Ecto neural progenitor cell (in vitro differentiated cells): ENCODE measurements around the gene CFAP61.

ENCODE experiments used
- DNase-seq: peaks from one replicate; pipeline ENCODE4 v3.0.0-alpha.2; 2018; ENCODE audit warnings: low spot score

CFAP61 gene

DNA sequence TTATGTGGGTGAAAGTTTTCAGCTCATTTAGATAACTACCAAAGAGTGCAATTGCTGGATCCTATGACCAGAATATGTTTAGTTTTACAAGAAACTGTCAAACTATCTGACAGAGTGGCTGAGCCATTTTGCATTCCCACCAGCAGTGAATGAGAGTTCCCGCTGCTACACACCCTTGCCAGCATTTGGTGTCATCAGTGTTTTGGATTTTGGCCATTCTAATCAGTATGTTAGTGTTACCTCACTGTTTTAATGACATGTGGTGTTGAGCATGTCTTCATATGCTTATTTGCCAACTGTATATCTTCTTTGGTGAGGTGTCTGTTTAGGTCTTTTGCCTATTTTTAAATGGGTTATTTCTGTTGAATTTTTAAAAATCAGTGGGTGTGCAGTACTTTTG lies 120.9 kb downstream of the CFAP61 start:
- DNase-seq = no peak

DNA sequence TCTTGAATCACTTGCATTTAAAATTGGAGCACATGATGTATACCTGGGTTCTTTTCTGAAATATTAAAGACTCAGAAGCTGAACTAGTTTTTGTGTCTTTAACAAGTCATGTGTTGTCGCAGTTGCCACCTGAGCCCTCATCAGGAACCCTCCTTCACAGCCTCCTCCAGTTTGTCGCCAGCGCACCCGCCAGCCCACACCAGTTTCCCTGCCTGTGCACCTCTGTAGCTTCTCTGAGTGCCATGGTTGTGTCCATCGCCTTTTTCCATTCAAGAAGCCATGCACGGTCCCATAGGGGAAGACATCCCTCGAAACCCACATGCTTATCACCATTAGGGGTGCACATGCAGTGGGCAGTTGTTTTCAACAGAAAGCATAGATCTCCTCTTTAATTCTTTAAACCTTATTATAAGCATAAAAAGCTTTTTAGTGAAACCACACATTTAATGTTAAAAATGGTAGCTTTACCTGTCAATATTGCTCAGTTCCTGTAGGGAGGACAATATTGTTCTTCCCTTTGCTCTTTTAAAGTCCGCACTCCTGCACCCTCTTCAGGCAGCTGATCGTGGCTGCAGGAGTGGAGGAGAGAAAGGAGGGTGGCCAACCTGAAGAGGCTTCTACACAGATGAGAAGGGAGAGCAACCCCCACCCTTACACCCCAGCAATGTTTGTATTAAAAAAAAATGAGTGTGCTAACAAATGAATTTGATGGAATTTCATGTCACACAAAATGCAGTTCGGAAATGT lies 121.9 kb downstream of the CFAP61 start:
- no peak for DNase-seq

DNA sequence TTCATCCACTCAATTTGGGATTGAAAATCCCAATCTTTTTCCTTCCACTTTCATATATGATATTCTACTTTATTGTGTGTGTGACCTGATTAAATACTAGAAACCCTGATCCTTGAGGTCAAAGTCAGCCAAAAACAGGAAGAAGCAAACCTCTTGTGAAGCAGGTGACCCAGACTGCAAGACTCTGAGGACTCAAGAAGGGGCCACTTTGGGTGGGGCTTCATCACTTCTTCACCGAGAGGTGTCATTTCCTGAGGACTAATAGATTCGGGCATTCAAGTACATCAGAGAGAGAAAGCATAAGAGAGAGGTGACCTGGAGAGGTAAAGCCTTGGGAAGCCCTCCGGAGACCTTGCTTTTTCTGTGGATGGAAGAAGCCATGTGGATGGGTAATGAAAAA lies 129.0 kb downstream of the CFAP61 start:
- DNase-seq = no peak

DNA sequence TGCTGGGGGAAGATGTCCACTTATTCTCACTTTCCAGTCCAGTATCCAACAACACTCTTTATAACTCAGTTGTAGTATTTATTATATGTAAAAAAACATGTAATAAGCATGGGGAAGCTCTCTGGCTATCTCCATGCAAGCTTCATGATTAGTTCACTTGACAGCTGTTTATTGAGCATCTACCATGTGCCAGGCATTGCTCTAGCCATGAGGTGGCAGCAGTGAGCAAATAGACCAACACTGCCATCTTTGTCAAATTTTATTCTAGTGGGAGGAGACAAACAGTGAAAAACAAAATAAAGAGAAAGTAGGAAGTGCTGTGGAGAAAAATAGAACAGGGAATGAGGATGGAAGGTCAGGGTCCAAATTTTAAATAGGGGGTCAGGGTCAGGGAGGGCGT lies 131.8 kb downstream of the CFAP61 start:
- no peak for DNase-seq

DNA sequence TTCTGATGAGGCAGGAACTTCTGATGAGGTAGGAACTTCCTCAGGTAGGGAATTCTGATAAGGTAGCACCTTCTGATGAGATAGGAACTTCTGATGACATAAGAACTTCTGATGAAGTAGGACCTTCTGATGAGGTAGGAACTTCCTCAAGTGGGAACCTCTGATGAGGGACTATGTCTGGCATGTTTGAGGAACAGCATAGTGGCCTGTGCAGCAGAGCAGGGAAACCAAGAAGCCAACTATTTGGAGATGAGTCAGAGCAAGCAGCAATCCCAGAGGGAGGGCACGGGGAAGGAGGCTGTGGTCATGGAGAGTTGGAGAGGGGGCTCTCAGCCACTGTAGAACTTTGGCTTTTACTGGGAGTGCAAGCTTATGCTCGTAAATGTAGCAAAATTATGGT lies 132.4 kb downstream of the CFAP61 start:
- DNase-seq = no peak

DNA sequence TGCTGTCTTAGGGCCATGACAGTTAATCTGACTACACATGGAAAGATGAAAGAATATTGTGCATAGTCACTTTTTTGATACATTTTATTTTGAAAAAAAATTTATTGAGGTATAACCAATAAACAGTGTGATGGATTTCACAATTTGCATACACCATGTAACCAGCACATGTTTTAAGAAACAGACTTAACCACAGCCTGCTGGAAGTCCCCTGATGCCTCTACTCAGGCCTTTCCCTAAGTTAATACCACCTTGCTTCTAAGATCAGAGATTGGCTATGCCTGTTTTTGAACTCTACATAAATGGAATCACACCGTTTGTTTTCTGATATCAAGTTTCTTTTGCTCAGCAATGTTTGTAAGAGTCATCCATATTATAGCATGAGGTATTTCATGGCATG lies 136.3 kb downstream of the CFAP61 start:
- no peak for DNase-seq

DNA sequence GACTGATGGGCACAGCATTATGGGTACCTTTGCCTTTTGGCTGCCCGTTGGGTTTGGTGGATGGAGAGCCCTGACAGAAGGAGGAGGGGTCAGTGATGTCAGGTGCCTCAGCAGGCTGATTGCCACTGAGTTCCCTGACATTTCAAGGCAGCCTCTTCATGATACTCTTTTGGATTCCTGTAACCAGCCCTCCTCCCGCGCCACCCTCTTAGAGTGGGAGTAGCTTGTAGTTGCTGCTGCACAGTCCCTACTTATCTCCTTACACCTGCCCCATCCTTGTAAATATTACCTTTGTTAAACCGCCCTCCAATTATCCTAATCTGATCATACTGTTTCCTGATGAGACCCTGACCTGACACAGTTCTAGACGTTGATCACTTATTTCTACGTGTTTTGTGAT lies 140.0 kb downstream of the CFAP61 start:
- DNase-seq = no peak

DNA sequence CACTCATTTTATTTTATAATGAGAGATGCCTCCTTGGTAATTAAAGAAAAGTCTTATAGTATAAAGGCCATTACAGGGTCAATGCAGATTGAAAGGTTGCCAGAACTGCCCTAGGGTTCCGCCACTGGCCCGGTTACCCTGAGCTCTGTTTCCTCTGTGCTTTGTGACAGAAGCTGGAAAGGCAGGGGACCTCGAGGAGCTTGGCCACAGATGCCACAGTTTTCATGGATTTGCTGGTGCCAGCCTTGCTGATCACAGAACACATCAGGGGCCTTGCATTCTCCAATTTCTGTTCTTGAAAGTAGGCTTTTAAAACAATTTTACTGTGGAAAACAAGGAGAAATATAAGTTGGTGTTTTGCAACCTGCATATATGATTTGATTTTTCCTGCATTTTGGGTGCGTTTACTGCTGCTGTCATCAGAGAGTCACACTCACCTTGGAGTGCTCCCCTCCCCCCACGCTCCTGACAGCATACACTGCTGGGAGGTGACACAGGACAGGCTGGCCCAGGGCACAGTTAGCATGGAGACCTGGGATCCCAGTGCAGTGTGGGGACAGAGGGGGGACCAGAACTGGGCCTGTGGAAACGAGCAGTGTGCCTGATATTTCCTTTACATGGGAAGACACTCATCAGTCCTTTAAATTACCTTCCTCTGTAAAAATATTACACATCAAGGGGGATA lies 142.8 kb downstream of the CFAP61 start:
- DNase-seq = no peak

DNA sequence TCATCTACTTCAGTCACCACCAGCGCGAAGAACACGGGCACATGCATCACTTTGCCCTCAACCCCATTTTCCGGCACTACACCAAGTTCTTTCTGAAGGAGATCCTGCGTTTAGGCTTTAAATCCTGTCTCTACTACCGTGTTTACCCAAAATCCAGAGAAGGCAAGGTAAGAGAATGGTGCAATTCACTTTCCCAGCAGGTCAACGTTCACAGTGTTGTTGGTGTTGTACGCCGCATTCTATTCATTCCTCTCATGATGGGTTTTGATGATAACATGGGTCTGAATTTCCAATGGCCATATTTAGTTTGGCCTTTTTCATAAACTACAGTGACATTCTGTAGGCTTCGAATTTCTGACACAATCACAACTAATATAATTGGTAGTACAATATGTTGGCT lies 144.3 kb downstream of the CFAP61 start:
- DNase-seq = no peak

DNA sequence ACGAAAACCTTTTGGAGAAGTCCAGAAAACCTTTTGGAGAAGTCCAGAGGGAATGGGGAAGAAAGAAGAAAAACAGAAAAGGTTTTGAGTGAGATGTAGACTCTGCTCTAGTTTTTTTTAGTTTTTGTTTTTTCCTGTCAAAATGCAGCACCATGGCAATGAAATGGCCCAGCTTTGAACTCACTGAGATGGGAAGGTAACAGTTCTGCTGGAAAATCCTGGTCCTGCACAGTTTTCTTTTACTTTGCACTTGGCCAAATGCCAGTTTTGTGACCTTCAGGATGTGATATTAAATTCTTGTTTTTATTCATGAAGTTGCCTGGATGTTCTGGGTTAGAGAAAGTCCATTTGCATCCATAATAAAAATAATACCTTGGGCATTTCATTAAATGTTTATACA lies 145.7 kb downstream of the CFAP61 start:
- no peak for DNase-seq

DNA sequence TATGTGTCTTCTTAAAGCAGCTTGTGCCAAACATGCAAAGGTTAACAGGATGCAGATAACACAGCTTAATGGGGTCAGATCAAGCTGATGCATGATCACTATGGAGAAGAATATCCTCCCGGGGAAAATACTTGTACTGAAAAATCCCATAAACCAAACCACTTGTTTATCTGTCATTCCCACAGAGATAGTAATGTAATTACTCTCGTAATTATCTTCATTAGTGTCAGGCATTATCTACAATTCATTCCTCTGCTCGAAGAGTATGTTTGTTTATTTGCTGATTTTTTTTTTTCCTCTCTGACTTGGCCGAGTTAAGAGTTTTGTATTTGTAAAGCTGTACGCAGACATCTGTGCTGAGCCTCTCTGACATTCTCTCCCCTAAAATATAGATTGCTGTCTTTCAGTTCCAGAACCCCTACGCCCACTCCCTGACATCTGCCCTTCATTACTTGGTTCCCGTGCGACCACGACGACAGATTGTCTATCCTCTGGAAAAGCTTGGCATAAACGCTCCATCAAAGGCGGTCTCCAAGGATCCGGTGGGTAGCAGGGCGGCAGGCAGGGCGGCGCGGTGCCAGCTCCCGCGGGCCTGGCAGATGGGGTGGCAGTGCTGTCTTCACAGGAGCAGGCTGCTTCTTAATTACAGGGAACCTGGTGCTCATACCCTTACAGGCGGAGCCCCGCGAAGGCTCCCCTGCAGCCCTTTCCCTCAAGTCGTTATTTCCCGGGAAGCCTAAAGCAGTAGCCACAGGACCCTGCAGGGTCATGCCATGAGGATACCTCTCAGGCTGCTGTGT lies 147.2 kb downstream of the CFAP61 start:
- DNase-seq = no peak

DNA sequence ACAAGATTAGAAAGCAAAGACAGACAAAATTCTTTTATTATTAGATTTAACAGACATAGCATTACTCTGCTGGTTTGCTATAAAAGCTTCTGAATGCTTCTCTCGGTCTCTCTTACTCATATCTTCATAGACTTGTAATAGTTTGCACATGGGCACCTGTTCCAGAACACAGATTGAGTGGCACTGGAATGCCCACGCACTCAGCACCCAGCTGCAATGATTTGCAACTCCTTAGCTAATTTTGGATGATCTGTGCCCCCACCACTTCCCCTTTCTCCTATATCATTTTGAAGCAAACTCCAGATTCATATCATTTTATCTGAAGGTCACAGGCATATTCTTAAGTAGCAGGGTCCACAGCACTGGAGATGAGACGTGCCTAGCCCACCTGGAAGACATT lies 148.8 kb downstream of the CFAP61 start:
- no peak for DNase-seq

DNA sequence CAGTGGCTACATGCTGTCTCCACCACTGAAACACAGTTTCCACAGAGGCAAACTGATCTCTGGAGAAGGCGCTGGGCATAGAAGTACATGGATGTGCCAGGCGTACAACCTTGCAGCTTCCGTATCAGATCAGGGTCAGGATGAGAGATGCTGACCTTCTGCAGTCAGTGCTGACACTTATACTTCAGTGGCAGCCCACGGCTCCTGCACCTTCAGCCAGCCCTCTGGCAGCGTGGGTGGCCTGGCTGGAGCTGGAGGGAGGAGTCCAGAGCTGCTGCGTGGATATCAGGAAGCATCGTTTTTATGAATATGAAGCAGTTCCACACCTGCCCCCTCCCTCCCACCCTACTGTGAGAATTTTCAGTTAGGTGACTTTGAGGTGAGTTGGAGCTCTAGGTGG lies 149.3 kb downstream of the CFAP61 start:
- no peak for DNase-seq

DNA sequence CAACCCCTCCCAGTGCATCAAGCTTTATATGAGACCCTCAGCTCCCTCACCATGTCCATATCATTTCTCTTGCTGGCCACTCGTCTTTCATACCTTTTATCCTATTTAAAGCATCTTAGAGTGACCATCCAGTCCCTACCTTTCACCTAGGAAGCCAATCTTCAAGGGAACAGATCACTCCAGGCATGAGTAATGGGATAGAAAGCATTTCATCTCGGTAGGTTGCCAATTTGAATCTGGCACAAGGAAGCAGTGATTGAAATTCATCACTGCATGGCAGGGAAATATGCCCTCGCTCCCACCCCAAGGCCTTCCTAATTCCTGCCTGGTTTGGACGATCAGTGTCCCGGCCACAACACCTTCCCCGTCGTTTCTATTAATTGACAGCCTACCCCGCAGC lies 150.4 kb downstream of the CFAP61 start:
- no peak for DNase-seq

DNA sequence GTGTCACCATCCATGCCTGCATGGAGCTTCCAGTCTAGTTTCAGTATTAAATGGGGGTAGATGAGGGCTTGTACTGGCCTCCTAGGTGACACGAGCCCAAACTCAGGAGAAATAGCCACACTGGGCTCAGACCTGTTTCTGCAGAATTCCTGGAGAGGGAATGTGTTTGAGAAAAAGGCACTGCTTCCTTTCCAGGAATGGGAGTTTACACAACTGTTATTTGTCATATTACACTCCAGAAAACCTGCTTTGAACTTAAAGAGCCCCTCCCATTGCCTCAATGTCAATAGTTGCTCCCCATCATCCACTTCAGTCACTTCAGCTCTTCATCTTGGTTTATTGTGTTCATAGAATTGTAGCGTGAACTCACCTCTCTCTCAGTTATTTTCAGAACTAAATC lies 151.5 kb downstream of the CFAP61 start:
- no peak for DNase-seq

DNA sequence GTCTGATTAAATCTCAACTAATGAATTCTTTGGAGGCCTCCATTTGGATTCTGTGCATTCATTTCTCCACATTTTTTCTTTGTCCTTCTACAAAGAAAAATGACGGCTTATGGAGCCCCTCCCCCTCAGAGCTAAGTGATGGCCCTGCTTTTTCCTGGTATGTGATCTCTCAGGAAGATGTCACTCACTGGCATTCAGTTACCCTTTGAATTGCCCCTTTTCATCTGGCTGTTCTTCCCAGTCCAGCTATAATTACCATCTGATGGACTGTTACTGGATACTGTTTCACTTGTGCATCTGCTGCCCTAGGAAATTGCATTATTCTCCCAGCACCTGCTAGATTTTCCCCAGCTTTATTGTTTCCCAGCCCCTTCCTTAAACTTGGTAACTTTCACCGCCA lies 151.9 kb downstream of the CFAP61 start:
- DNase-seq = no peak

DNA sequence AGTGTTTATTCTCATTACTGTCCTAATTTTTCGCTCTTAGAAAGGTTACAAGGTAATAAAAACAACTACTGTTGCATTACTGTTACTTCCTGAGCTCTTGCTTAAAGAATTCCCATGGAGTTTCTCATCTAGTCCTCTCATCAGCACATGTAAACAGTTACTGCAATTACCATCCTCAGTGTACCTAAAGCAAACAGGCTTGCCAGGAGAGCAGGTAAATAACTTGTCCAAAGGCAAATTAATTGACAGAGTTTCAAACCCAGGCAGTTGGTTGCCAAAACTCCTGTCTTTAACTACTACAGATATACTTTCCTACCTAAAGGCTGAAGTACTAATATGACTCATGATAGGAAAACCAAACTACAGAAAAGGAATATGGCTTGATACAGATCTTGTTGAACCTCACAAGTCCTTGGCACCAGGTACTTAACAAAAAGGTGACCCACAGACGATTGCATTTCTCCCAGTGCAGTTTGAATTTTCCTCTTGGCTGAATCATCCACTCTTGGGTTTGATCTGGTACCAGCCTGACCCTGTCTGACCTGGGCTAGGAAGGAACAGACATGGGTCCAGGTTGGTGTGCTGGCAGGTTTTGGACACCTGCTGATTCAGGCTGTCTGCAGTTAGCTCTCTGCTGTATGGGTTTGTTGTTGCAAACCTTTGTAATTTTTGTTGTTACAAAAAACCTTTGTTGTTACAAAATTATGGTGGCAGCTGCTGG lies 153.0 kb downstream of the CFAP61 start:
- no peak for DNase-seq

DNA sequence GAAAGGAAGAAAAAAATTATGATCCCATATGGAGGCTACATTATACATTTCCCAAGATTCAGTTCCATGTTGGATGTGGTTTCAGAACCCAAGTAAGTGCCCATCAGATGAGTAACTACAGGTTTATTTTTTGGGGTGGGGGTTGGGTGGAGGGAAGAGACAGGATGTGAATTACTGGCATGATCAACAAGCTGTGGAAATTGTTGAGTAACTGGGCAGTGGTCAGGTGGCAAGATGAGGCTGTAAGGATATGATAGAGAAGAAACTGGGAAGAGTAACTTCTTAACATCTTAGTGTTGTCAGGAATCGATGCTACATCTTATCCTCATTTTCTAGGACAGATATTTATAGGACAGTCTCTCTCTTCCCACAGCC lies 153.5 kb downstream of the CFAP61 start:
- no peak for DNase-seq

DNA sequence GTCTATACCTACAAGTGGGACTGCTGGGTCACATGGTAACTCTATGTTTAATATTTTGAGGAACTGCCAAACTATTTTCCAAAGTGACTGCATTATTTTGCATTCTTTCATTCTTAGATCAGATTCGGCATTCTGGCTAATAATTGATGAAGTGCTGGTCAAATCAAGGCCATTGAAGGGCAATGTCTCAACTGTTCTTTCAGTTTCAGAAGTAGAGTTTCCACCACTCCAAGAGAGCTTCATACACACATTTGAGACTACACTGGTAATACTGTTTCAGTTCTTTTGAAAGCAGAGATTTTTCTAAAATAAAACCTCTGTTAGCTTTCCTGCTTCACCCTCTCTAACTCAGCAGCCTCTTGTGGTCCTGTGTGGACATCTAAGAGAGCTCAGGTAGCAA lies 154.5 kb downstream of the CFAP61 start:
- DNase-seq = no peak

DNA sequence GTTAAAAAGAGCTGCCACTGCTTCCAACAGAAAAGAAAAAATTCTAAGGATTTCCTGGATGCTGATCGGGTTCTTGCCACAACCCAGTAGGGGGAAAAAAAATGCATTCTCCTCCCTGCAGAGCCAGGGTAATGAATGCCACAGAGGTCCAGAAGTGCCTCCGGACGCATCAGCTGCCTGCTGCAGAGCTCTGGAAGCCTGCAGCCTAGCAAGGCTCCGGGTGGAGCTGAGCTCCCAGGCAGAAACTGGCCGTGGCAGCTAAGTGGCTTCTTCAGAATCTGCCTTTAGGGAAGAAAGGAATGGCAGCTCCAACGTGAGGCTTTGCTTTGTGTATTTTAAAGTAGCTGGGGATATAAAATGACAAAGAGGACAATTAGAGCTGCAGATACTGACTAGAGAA lies 155.0 kb downstream of the CFAP61 start:
- DNase-seq = no peak

DNA sequence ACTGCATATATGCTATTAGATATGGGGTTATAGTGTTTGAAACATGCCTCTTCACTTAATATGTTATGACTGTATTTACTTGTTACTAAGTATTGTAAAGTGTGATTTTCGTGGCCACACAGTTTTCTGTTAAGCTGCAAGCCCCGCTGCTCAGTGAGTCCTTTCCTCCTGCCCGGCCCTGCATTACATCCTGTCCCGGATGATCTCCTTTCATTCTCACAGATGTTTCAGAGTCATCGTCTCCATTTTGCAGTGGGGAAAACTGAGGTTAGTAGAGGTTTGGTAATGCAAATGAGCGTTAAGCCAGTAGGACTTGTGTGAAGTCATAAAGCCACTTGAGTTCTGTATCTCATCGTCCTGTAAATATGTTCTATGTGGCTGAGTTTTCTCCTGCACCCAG lies 155.5 kb downstream of the CFAP61 start:
- DNase-seq = no peak

DNA sequence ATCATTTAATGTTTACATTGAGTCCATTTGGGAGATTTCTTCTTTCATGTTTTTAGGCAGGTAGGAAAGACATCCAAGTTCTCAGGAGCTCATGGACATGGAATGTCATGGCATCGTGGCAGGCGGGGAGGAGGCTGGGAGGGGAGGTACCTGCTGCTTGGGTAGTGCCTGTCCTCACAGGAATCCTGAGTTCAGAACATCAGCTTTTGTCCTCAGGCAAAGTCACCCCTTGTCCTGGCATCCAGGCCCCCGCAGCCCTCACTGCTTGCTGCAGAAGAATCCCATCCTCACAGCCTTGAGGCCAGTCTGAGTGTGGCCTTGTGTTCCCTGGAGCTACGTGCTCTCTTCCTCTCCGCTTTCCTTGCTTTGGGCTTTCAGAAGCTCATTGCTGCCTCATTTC lies 157.4 kb downstream of the CFAP61 start:
- DNase-seq = no peak

DNA sequence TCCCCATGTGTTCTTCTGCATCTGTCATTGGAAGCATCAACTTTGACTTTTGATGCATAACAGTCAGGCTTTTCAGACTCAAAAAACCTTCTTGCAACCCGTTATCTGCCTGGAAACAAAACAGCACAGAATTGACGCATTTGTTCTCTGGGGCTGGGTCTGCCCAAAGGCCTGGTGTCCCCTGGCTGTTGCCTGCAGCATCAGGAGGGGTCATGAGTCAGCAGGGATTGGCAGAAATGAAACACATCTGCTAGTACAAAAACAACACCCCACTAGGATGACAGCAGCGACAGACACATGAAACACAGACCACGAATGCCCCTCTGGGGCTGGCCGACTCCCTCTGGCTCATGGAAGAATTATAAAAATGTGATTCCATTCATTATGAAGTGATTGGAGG lies 158.0 kb downstream of the CFAP61 start:
- no peak for DNase-seq
